ENCODE measurements around the gene MTMR12. TPM values are rescaled to one million over a fixed set of nuclear protein-coding genes. Genes with fewer than 3 reads are reported as not detected.
"Not testable (repeated sequence)": the region's sequence is repeated elsewhere in the genome, so short reads cannot be mapped to it uniquely, and the experiment has no call there.

The MTMR12 gene
- total and polyA plus RNA-seq, 10 of the 15 experiments (the other 5 are each of a cell fraction or from before 2014, with no cell fraction given): 5.0 to 22.9 (median 16.3) TPM

DNA sequence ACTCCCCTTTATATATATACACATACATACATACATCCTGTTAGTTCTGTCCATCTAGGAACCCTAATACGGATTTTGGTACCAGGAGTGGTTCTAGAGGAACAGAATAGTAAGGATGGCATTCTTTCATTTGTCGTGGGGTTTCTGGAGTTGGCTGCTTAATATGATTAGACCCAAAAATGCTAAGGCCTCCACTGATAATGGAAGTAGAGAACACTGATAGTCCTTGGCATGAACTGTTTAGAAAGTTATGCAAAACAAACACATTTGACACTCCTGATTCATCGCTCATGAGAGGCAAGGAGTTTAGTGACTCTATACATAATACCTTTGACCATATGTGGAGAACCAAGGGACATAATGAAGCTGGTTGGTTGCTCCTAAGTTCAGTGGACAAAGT lies 25.2 kb downstream of the MTMR12 start:
- POLR2A ChIA-PET; SMC1A ChIA-PET (ENCODE audit: uncharacterized antibody, unreplicated experiment); H2AFZ ChIP-seq (ENCODE audit: control insufficient read depth, low read depth, low read length); DNase-seq (ENCODE audit: low read depth, low spot score); H3K27me3 ChIP-seq (replicated peaks in 1 of 2; ENCODE audit: control insufficient read depth in 2 of 2, insufficient read depth in 2 of 2, low read length in 1 of 2); H3K27ac ChIP-seq (ENCODE audit: control insufficient read depth, insufficient read depth); CTCF ChIA-PET; BruUV-seq (replicated peaks); H3K79me2 ChIP-seq (ENCODE audit: control insufficient read depth, insufficient read depth, low read length); H3K4me3 ChIP-seq; FAIRE-seq; H3K36me3 ChIP-seq (ENCODE audit: control insufficient read depth in 2 of 2, insufficient read depth in 2 of 2, low read length in 1 of 2); intact Hi-C loops (cut with micrococcal nuclease; ENCODE audit: unreplicated experiment); H3K9ac ChIP-seq (ENCODE audit: control insufficient read depth, insufficient read depth, low read length); H3K9me3 ChIP-seq (replicated peaks; ENCODE audit: control insufficient read depth, insufficient read depth, low read length); H4K20me1 ChIP-seq (ENCODE audit: control insufficient read depth, insufficient read depth); in situ Hi-C loops (cut with MboI); ATAC-seq; H3K4me2 ChIP-seq (ENCODE audit: control insufficient read depth, insufficient read depth); RAD21 ChIA-PET (ENCODE audit: unreplicated experiment): not testable (repeated sequence)
- WGBS (ENCODE audit: insufficient coverage, insufficient replicate concordance, low lambda C conversion rate, missing lambda C conversion rate): 83% methylated on average over 3 of the region's 3 CpGs
- H3K4me1 ChIP-seq (ENCODE audit: control insufficient read depth, insufficient read depth, low read length): peaks cover 16% of the 10 kb centered on the region

GRCh38 chr5:32285510-32286138 lies 27.1 kb downstream of the MTMR12 start:
- POLR2A ChIA-PET: interaction anchor here (1.1 to 4.3 kb wide), 2 partner anchors 21 to 27 kb away, joined by 3 to 16 read pairs; partner anchors contain the start of gene MTMR12
- ATAC-seq: no peak

More at GRCh38 chr5:32285510-32286138, 27.1 kb downstream of the MTMR12 start:
- Histone ChIP-seq H3K27me3 (replicated peaks in 1 of 2; ENCODE audit: control insufficient read depth in 2 of 2, insufficient read depth in 2 of 2, low read length in 1 of 2) (no peaks in the 10 kb centered on the region), H3K79me2 (ENCODE audit: control insufficient read depth, insufficient read depth, low read length) (peaks cover 2% of the 10 kb centered on the region; the same call in 1 of the 2 replicates), H2AFZ (ENCODE audit: control insufficient read depth, low read depth, low read length) (no peak overlapping the region), H3K36me3 (ENCODE audit: control insufficient read depth in 2 of 2, insufficient read depth in 2 of 2, low read length in 1 of 2) (no peaks in the 10 kb centered on the region), H3K4me1 (ENCODE audit: control insufficient read depth, insufficient read depth, low read length) (peaks cover 17% of the 10 kb centered on the region), H3K9me3 (replicated peaks; ENCODE audit: control insufficient read depth, insufficient read depth, low read length) (no peaks in the 10 kb centered on the region), H3K4me2 (ENCODE audit: control insufficient read depth, insufficient read depth) (no peak overlapping the region), H3K4me3 (no peak overlapping the region), H3K27ac (ENCODE audit: control insufficient read depth, insufficient read depth) (no peak overlapping the region), H3K9ac (ENCODE audit: control insufficient read depth, insufficient read depth, low read length) (no peak overlapping the region), H4K20me1 (ENCODE audit: control insufficient read depth, insufficient read depth) (no peaks in the 10 kb centered on the region)
- TF ChIP-seq, protein P1, sequence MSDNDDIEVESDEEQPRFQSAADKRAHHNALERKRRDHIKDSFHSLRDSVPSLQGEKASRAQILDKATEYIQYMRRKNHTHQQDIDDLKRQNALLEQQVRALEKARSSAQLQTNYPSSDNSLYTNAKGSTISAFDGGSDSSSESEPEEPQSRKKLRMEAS (IDR thresholded peaks at IDR 0.05; ENCODE audit: low read depth, low read length): no peak
- TF ChIP-seq SUPT20H (IDR thresholded peaks at IDR 0.05; ENCODE audit: borderline replicate concordance, control insufficient read depth, low read depth, low read length): no peak
- TF ChIP-seq FOXK2 (IDR thresholded peaks at IDR 0.05): no peak
- TF ChIP-seq POLR2A (IDR thresholded peaks at IDR 0.05; ENCODE audit: low read depth, low read length): no peak
- ChIA-PET CTCF (no interaction called here), RAD21 (ENCODE audit: unreplicated experiment) (interaction anchor here (0.9 kb wide), 1 partner anchor 10 kb away, joined by 3 read pairs; no protein-coding TSS in a partner anchor), SMC1A (ENCODE audit: uncharacterized antibody, unreplicated experiment) (interaction anchor here (1.8 to 4.8 kb wide), 2 partner anchors 8 to 11 kb away, joined by 9 to 30 read pairs; no protein-coding TSS in a partner anchor)
- no peak for FAIRE-seq
- no peak for DNase-seq (ENCODE audit: low read depth, low spot score)
- WGBS (ENCODE audit: insufficient coverage, insufficient replicate concordance, low lambda C conversion rate, missing lambda C conversion rate): 99% methylated on average over 5 of the region's 5 CpGs
- in situ Hi-C loops (cut with MboI) (no loop called here), intact Hi-C loops (cut with micrococcal nuclease; ENCODE audit: unreplicated experiment) (no loop called here)
- no TSS peak for BruUV-seq (replicated peaks)
